ENCODE data around the gene NAV3.
"Not testable (repeated sequence)": the region's sequence is repeated elsewhere in the genome, so short reads cannot be mapped to it uniquely, and the experiment has no call there.

The NAV3 gene

GRCh38 chr12:78050790-78051189, 220.1 kb downstream of the NAV3 start:
- no peak for DNase-seq (ENCODE audit: low read depth, low spot score)

DNA sequence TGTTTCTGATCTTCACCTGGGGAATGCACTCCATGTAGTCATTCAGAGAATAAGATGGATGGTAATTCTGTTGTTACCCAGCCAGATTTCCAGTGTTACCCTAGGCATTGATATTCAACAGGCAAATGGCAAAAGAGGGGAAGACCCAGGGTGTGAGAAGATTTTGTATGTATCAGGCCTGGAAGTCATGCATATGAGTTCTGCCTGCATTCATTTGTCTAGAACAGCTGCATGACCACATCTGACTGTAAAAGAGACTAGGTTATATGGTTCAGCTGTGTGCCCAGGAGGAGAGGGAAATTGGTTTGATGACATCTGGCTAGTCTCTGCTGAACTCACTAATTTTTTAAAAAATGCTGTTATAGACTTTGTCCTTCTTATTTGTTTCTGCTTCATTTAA, 224.9 kb downstream of the NAV3 start:
- no peak for DNase-seq (ENCODE audit: low read depth, low spot score)

- no peak for DNase-seq (ENCODE audit: low read depth, low spot score)
Measured at GRCh38 chr12:78057075-78057474, 226.4 kb downstream of the NAV3 start.

DNA sequence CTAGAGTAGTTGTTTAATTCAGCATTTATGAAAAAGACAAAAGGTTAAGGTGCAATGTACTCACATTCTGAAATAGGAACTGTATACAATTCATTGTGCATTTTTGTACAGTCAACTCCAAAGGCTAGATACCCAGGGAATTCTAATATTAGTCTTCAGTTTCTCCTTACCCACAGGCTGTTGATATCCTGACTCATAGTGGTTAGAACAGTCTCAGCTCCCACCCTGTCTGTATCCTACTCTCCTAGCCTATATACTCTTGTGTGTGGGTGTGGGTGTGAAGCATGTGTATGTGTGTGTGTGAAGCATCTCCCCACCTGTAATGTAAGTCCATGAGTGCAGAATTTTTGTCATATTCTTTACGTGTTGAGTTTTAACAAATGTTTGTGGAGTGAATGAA, 229.5 kb downstream of the NAV3 start:
- DNase-seq (ENCODE audit: low read depth, low spot score) = no peak

GRCh38 chr12:78062786-78063185, 232.1 kb downstream of the NAV3 start:
- DNase-seq (ENCODE audit: low read depth, low spot score) = no peak

- DNase-seq (ENCODE audit: low read depth, low spot score) = no peak
Measured at GRCh38 chr12:78081590-78082314, 251.1 kb downstream of the NAV3 start.

DNA sequence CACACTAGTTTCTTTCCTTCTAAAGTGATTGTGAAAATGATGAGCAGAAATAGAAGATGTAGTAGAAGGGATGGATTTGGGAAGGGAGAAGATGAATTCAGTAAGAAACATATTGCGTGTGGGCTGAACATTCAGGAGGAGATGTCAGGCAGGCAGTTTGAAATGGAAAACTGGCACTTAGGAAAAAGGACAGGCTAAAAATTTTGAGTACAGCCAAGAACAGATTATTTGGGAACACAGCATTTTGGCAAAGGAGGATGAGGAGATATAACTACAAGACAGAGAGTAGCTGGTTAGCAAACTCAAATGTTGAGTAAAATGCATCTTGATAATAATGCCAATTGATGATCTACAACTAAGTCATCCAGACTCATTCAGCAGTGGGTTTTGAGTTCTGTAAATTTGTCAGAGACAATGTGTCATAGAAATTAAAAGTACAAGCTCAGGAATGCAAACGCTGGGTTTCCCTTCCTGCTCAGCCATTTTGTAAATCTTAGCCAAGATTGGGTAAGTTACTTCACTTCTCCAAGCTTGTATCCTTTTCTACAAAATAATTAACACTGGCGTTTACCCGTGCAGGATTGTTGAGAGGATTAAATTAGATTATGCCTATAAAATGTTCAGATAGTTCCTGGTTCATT, 255.0 kb downstream of the NAV3 start:
- no peak for DNase-seq (ENCODE audit: low read depth, low spot score)

DNA sequence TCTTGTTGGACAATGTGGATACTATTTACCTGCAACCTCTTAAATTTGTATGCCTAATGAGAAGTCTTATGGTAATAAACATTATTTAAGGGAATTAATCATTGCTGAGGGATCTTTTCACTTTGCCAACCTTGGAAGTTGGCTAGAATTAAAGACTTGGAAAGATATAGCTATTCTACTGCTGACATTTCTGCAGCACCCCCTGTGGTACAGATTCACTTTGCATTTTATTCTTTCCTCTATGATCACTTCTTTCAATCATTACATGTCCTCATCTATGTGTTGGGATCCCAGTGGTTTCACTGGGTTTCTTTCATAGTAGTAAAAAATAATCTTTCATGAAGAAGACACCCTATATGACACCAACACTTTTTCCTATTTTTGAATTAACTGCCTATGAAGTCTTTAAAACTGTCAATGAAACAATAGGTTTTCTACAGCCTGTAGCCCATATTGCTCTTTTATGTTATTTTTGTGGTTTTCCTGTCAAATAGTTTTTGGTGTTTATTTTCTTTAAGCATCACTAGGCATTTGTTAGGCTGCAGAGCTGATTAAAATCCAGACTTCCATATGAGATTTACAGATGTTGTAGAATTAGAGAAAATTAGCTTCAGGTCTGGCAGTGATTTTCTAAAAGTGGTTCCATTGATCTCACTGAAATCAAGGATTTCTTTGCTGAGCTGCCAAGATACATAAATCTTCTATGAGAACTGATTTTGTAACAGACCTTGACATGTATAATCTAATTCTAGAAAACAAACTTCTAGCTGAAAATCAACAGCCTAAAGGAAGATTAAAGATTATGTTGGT, 256.1 kb downstream of the NAV3 start:
- DNase-seq (ENCODE audit: low read depth, low spot score) = no peak

GRCh38 chr12:78087363-78087675, 256.6 kb downstream of the NAV3 start:
- no peak for DNase-seq (ENCODE audit: low read depth, low spot score)

- no peak for DNase-seq (ENCODE audit: low read depth, low spot score)
Measured at GRCh38 chr12:78088391-78088832, 257.7 kb downstream of the NAV3 start.

DNA sequence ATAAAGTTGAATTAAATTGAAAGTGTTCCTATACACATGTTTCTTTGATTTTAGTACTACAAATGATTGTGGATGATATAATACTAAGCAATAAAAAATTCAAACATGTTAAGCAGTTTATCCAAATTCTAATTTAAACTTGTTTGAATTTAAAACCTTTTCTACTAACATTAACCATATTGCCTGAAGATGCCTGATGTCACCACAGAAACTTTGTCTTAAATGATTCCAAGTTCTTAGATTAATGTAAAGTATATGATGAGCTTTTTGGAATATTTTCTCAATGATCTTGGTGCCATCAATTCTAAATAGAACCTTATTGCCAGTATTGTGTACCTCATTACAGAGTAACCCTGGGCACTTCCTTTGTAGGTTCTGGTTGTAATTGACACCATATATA, 259.6 kb downstream of the NAV3 start:
- DNase-seq (ENCODE audit: low read depth, low spot score) = no peak

DNA sequence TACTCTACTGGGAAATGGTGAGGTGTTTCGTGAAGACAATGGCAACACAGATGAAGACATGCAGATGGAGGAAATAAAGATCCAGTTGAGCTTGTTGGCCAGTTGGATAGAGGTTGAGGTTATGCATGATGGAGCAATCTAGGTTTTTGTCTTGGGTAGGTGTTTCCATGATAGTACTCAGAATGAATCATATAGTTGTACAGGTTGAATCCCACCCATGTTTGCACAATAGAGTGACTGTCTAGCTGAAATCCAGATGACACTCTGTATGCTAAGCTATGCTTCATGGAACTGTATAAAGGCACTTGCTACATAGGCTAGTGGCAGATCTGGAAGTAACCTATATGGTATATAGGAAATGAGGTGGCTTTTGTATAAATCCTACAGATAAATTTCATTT, 264.9 kb downstream of the NAV3 start:
- no peak for DNase-seq (ENCODE audit: low read depth, low spot score)

DNA sequence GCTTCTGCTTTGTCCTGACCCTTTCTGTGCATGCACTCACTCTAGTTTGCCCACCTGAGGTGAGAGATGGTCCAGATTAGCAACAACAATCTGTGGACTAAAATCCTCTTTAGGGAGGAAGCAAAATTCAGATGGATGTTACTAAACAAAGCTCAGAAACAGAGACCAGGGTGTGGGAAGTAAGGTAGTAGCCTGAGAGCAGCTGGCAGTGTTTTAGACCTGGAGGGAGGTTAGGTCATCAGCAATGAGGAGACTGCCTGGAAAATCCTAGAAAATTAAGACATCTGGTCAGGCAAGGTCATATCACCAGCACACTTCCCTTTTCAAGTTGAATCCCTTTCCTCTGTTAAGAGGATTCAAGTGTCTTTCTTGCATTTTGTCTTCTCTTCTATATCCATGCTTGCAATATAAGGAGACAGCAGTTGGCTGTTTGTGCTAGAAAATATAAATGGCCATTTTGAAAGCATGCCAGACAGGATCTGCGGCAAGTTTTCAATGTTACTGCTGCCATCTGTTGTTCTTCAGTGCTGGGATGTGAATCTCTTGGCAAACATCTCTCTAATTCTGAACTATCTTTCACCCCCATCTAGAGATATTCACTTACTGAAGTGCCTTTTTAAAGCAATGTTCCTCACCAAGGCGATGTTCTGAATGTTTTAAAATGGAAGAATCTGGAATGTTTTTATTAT, 266.4 kb downstream of the NAV3 start:
- no peak for DNase-seq (ENCODE audit: low read depth, low spot score)

GRCh38 chr12:78099806-78100205, 269.1 kb downstream of the NAV3 start:
- DNase-seq (ENCODE audit: low read depth, low spot score) = no peak

- no peak for DNase-seq (ENCODE audit: low read depth, low spot score)
Measured at GRCh38 chr12:78101113-78101876, 270.6 kb downstream of the NAV3 start.

DNA sequence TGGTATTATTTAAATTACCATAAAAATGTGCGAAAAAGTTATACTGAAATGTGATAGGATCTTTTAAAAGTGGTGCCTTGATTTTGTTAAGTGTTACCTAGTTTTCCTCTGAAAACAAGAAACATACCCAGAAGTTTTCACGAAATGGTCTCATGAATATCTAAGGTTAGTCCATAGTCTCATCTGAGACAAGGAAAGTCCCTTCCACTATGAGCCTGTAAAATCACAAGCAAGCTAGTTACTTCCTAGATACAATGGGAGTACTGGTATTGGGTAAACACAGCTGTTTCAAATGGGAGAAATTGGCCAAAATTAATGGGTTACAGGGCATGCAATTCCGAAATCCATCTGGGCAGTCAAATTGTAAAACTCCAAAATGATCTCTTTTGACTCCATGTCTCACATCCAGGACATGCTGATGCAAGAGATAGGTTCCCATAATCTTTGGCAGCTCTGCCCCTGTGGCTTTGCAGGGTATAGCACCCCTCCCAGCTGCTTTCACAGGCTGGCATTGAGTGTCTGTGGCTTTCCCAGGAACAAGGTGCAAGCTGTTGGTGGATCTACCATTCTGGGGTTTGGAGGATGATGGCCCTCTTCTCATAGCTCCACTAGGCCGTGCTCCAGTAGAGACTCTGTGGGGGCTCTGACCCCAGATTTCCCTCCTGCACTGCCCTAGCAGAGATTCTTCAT, 271.4 kb downstream of the NAV3 start:
- no peak for DNase-seq (ENCODE audit: low read depth, low spot score)

GRCh38 chr12:78102801-78103200, 272.1 kb downstream of the NAV3 start:
- not testable (repeated sequence) for DNase-seq (ENCODE audit: low read depth, low spot score)

DNA sequence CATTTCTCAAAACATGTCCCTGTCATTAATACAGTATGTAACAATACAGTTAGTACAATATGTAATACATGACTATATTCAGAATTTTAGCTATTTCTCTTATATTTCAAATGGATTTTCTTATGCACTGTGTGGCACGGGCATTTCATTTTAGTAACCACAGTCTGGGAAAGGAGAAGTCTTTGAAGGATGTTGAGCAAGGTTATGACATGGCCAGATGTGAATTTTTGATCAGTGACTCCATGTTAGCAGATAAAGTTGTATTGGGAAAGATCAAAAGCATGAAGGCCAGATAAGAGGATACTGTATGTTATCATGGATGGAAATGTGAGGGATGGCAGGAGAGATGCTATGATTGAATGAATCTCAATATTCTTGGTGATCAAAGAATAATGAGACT, 285.2 kb downstream of the NAV3 start:
- no peak for DNase-seq (ENCODE audit: low read depth, low spot score)

- no peak for DNase-seq (ENCODE audit: low read depth, low spot score)
Measured at GRCh38 chr12:78118036-78118435, 287.3 kb downstream of the NAV3 start.

DNA sequence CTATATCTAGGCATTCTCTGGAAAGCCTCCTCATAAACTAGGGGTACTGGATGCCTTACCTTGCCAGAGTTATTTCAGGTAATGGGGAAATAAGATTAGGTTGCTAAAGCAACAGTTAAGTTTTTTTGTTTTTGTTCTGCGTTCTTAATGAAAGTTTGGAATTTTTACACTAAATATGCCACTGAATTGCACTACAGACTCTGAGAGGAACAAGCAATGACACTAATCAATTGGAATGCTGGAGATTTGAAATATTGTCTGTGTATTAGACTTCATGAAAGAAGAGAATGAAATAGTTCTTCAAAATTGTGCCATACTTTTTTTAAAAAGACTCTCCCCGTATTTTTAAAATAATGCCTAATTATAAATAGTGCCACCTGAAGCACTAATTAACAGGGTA, 287.8 kb downstream of the NAV3 start:
- no peak for DNase-seq (ENCODE audit: low read depth, low spot score)
